ENCODE measurements around the gene GPR141.

The GPR141 gene

GRCh38 chr7:37775921-37776320, 92.4 kb downstream of the GPR141 start:
- H3K27ac ChIP-seq (ENCODE audit: poor library complexity, severe bottlenecking), result no peak overlapping the region
- H3K9me3 ChIP-seq (ENCODE audit: severe bottlenecking), result peaks cover 2% of the 10 kb centered on the region
- H3K36me3 ChIP-seq (ENCODE audit: low read depth), result no peaks in the 10 kb centered on the region
- DNase-seq (ENCODE audit: low spot score) (no peak), ATAC-seq (ENCODE audit: low read depth) (no peak)
- no peaks in the 10 kb centered on the region for H3K4me1 ChIP-seq (ENCODE audit: insufficient read depth, poor library complexity, severe bottlenecking)
- H3K4me3 ChIP-seq (ENCODE audit: severe bottlenecking), result no peak overlapping the region
- no peaks in the 10 kb centered on the region for H3K27me3 ChIP-seq (ENCODE audit: insufficient read depth, poor library complexity, severe bottlenecking)
- TF ChIP-seq CTCF (IDR thresholded peaks at IDR 0.05; ENCODE audit: poor library complexity, severe bottlenecking), result no peak

- no peaks in the 10 kb centered on the region for H3K4me1 ChIP-seq (ENCODE audit: insufficient read depth, poor library complexity, severe bottlenecking)
- TF ChIP-seq CTCF (IDR thresholded peaks at IDR 0.05; ENCODE audit: poor library complexity, severe bottlenecking), result no peak
- ATAC-seq (ENCODE audit: low read depth) (no peak), DNase-seq (ENCODE audit: low spot score) (no peak)
- H3K4me3 ChIP-seq (ENCODE audit: severe bottlenecking), result no peak overlapping the region
- no peaks in the 10 kb centered on the region for H3K36me3 ChIP-seq (ENCODE audit: low read depth)
- no peaks in the 10 kb centered on the region for H3K27me3 ChIP-seq (ENCODE audit: insufficient read depth, poor library complexity, severe bottlenecking)
- no peak overlapping the region for H3K27ac ChIP-seq (ENCODE audit: poor library complexity, severe bottlenecking)
- H3K9me3 ChIP-seq (ENCODE audit: severe bottlenecking), result no peaks in the 10 kb centered on the region
Observed at GRCh38 chr7:37781156-37781555, 97.6 kb downstream of the GPR141 start.

- no peak for DNase-seq (ENCODE audit: low spot score)
- TF ChIP-seq CTCF (IDR thresholded peaks at IDR 0.05; ENCODE audit: poor library complexity, severe bottlenecking), result no peak
- ATAC-seq (ENCODE audit: low read depth), result no peak
- Histone ChIP-seq H3K9me3 (ENCODE audit: severe bottlenecking) (no peaks in the 10 kb centered on the region), H3K4me3 (ENCODE audit: severe bottlenecking) (no peak overlapping the region), H3K4me1 (ENCODE audit: insufficient read depth, poor library complexity, severe bottlenecking) (no peaks in the 10 kb centered on the region), H3K27me3 (ENCODE audit: insufficient read depth, poor library complexity, severe bottlenecking) (no peaks in the 10 kb centered on the region), H3K27ac (ENCODE audit: poor library complexity, severe bottlenecking) (no peak overlapping the region), H3K36me3 (ENCODE audit: low read depth) (no peaks in the 10 kb centered on the region)
Observed at GRCh38 chr7:37782166-37782565, 98.6 kb downstream of the GPR141 start.

GRCh38 chr7:37784015-37784414, 100.4 kb downstream of the GPR141 start:
- ATAC-seq (ENCODE audit: low read depth), result 0 out of 3 replicates have a peak, but pooled peaks have one; percentile 25
- no peak overlapping the region for H3K27ac ChIP-seq (ENCODE audit: poor library complexity, severe bottlenecking)

More at GRCh38 chr7:37784015-37784414, 100.4 kb downstream of the GPR141 start:
- Histone ChIP-seq H3K4me1 (ENCODE audit: insufficient read depth, poor library complexity, severe bottlenecking) (no peaks in the 10 kb centered on the region), H3K27me3 (ENCODE audit: insufficient read depth, poor library complexity, severe bottlenecking) (no peaks in the 10 kb centered on the region), H3K4me3 (ENCODE audit: severe bottlenecking) (no peak overlapping the region), H3K36me3 (ENCODE audit: low read depth) (no peaks in the 10 kb centered on the region), H3K9me3 (ENCODE audit: severe bottlenecking) (no peaks in the 10 kb centered on the region)
- DNase-seq (ENCODE audit: low spot score), result no peak
- no peak for TF ChIP-seq CTCF (IDR thresholded peaks at IDR 0.05; ENCODE audit: poor library complexity, severe bottlenecking)
